Fibroblast of skin of back (primary cell): ENCODE data around the gene PIGZ.

Experiments used
- DNase-seq: peaks from one replicate; pipeline ENCODE4 v3.0.0-alpha.2; 2013

Gene PIGZ

GRCh38 chr3:197001972-197002700, 33.5 kb upstream of the PIGZ start:
- DNase-seq = no peak

- DNase-seq = no peak
These were observed 32.7 kb upstream of the PIGZ start for GRCh38 chr3:197001106-197001971.

GRCh38 chr3:197000211-197000610, 31.6 kb upstream of the PIGZ start:
- peak; percentile 15 for DNase-seq

GRCh38 chr3:196998966-196999760, 30.5 kb upstream of the PIGZ start:
- DNase-seq = no peak

- no peak for DNase-seq
These were observed 28.7 kb upstream of the PIGZ start for GRCh38 chr3:196997311-196997710.

- DNase-seq = no peak
These were observed 28.0 kb upstream of the PIGZ start for GRCh38 chr3:196996454-196997265.

GRCh38 chr3:196995646-196996355, 27.2 kb upstream of the PIGZ start:
- DNase-seq = no peak

GRCh38 chr3:196995027-196995426, 26.4 kb upstream of the PIGZ start:
- no peak for DNase-seq

- no peak for DNase-seq
These were observed 25.4 kb upstream of the PIGZ start for GRCh38 chr3:196994056-196994455.

- no peak for DNase-seq
These were observed 23.9 kb upstream of the PIGZ start for GRCh38 chr3:196992461-196993065.

- DNase-seq = no peak
These were observed 23.2 kb upstream of the PIGZ start for GRCh38 chr3:196991581-196992460.

GRCh38 chr3:196990601-196991007, 22.0 kb upstream of the PIGZ start:
- no peak for DNase-seq

GRCh38 chr3:196989721-196990262, 21.2 kb upstream of the PIGZ start:
- DNase-seq = peak; percentile 39

- DNase-seq = no peak
These were observed 19.8 kb upstream of the PIGZ start for GRCh38 chr3:196988241-196989029.

GRCh38 chr3:196987022-196987421, 18.4 kb upstream of the PIGZ start:
- DNase-seq = no peak

GRCh38 chr3:196985954-196986885, 17.6 kb upstream of the PIGZ start:
- peak; percentile 21 for DNase-seq

- no peak for DNase-seq
These were observed 16.7 kb upstream of the PIGZ start for GRCh38 chr3:196985298-196985697.

- no peak for DNase-seq
These were observed 14.6 kb upstream of the PIGZ start for GRCh38 chr3:196983186-196983585.
